Endodermal cell (in vitro differentiated cells): ENCODE measurements around the gene ZNF525. TPM values are rescaled to one million over a fixed set of nuclear protein-coding genes. Genes with fewer than 3 reads are reported as not detected.
A peak's percentile ranks its signal among the peaks of the same experiment; 100 is the strongest.
"Not testable (repeated sequence)": the region's sequence is repeated elsewhere in the genome, so short reads cannot be mapped to it uniquely, and the experiment has no call there.

ENCODE experiments used
- DNase-seq: peaks from one replicate; pipeline ENCODE4 v3.0.0-alpha.2; 2017
- H3K27ac ChIP-seq: 2 replicates; pipeline ENCODE4 v1.5.1; 2013; ENCODE audit warnings: mild to moderate bottlenecking, low read depth, low read length, moderate library complexity
- H3K27me3 ChIP-seq: 2 replicates; pipeline ENCODE4 v1.6.1; 2013; ENCODE audit warnings: mild to moderate bottlenecking, low read length, moderate library complexity; ENCODE audit not compliant: insufficient read depth, control insufficient read depth, poor library complexity, severe bottlenecking
- H3K36me3 ChIP-seq: 2 replicates; pipeline ENCODE4 v1.7.0; 2013; ENCODE audit warnings: mild to moderate bottlenecking, low read length, moderate library complexity; ENCODE audit not compliant: control insufficient read depth, insufficient read depth
- H3K4me1 ChIP-seq: one replicate; pipeline ENCODE4 v1.7.0; 2013; ENCODE audit warnings: low read length; ENCODE audit not compliant: control insufficient read depth, insufficient read depth
- H3K4me3 ChIP-seq: 2 replicates; pipeline ENCODE4 v1.5.1; 2013; ENCODE audit warnings: mild to moderate bottlenecking, low read length, moderate library complexity
- H3K9ac ChIP-seq: 2 replicates; pipeline ENCODE4 v1.6.1; 2013; ENCODE audit warnings: mild to moderate bottlenecking, low read length, moderate library complexity; ENCODE audit not compliant: poor library complexity, severe bottlenecking; ENCODE audit errors: extremely low read depth
- H3K9me3 ChIP-seq: 2 replicates; pipeline ENCODE4 v1.6.1; 2013; ENCODE audit warnings: mild to moderate bottlenecking, low read length, moderate library complexity; ENCODE audit not compliant: control insufficient read depth
- H3K27ac Mint-ChIP-seq: 2 replicates; pipeline ENCODE4 v1.8.0; 2020; ENCODE audit warnings: mixed read lengths
- H3K27me3 Mint-ChIP-seq: 2 replicates; pipeline ENCODE4 v1.8.0; 2021; ENCODE audit warnings: mild to moderate bottlenecking, mixed read lengths; ENCODE audit not compliant: insufficient read depth
- H3K36me3 Mint-ChIP-seq: 2 replicates; pipeline ENCODE4 v1.8.0; 2020; ENCODE audit warnings: low read depth, mixed read lengths
- H3K4me1 Mint-ChIP-seq: 2 replicates; pipeline ENCODE4 v1.8.0; 2020; ENCODE audit warnings: mixed read lengths
- H3K4me3 Mint-ChIP-seq: 2 replicates; pipeline ENCODE4 v1.8.0; 2020; ENCODE audit warnings: mild to moderate bottlenecking, moderate library complexity, mixed read lengths
- H3K9me3 Mint-ChIP-seq: 2 replicates; pipeline ENCODE4 v1.8.0; 2020; ENCODE audit warnings: mild to moderate bottlenecking, mixed read lengths
- WGBS, 2 experiments: methylation state at CpG; one replicate each; pipeline versions ENCODE4 v1.1.5 to v1.1.7; 2013; ENCODE audit warnings: missing lambda C conversion rate in 2 of 2, mixed read lengths in 1 of 2; ENCODE audit not compliant: insufficient coverage in 1 of 2, insufficient read length in 1 of 2; 5-methylcytosine and 5-hydroxymethylcytosine counted together
- total RNA-seq, 2 donors: library from RNA; stranded (reverse); fragmentation: NEBNext Ultra II Directional in 1 of 2; extraction: Animal tissue kit (Norgen Biotek cat#: 25700) in 1 of 2; gene quantifications; 2 replicates in 1 of 2; 3 replicates in 1 of 2; pipeline ENCODE4 v1.2.1, GENCODE V29; 2021
- TF ChIP-seq, protein P1 (sequence below): fragments of 200-600 bp; sonication (generic); conservative IDR thresholded peaks from 2 replicates; pipeline ENCODE4 v1.5.0; 2021; ENCODE audit warnings: antibody characterized with exemption, mild to moderate bottlenecking

ZNF525 gene
- total RNA-seq, 2 donors from 2014 or later, result 42.2 to 48.8 TPM

DNA sequence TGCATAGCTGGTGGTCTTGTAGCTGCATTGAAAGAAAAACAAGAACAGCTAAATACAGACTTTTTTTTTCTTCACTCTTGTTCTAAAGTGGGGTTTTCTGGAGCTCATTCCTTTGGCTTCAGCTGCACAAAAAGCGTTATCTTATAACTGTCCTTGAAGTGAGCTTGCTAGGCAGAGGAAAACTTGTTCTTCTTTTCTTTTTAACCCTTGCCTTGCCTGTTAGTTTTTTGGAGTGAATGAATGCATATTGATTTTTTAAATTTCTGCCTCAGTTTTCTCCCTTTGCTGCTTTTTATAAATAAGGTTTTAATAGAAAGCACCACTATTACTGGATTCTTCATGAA, 31.0 kb downstream of the ZNF525 start:
- no peaks in the 10 kb centered on the region for H3K9me3 Mint-ChIP-seq
- H3K4me3 Mint-ChIP-seq, result peak overlapping the region; percentile 98
- Histone ChIP-seq H3K4me1 (no peaks in the 10 kb centered on the region), H3K4me3 (peak overlapping the region; percentile 96), H3K9ac (no peak overlapping the region), H3K27me3 (no peaks in the 10 kb centered on the region), H3K9me3 (peaks cover 10% of the 10 kb centered on the region), H3K36me3 (peaks cover 32% of the 10 kb centered on the region), H3K27ac (no peak overlapping the region)
- TF ChIP-seq, protein P1, sequence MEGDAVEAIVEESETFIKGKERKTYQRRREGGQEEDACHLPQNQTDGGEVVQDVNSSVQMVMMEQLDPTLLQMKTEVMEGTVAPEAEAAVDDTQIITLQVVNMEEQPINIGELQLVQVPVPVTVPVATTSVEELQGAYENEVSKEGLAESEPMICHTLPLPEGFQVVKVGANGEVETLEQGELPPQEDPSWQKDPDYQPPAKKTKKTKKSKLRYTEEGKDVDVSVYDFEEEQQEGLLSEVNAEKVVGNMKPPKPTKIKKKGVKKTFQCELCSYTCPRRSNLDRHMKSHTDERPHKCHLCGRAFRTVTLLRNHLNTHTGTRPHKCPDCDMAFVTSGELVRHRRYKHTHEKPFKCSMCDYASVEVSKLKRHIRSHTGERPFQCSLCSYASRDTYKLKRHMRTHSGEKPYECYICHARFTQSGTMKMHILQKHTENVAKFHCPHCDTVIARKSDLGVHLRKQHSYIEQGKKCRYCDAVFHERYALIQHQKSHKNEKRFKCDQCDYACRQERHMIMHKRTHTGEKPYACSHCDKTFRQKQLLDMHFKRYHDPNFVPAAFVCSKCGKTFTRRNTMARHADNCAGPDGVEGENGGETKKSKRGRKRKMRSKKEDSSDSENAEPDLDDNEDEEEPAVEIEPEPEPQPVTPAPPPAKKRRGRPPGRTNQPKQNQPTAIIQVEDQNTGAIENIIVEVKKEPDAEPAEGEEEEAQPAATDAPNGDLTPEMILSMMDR, result no peak
- WGBS, 2 experiments, result 21% methylated on average over 1 of the region's 1 CpG; no CpG with 5 or more reads in 1 of the 2 experiments
- H3K4me1 Mint-ChIP-seq, result peaks cover 22% of the 10 kb centered on the region
- no peak for DNase-seq
- peaks cover 29% of the 10 kb centered on the region for H3K36me3 Mint-ChIP-seq
- no peak overlapping the region for H3K27ac Mint-ChIP-seq
- no peaks in the 10 kb centered on the region for H3K27me3 Mint-ChIP-seq

DNA sequence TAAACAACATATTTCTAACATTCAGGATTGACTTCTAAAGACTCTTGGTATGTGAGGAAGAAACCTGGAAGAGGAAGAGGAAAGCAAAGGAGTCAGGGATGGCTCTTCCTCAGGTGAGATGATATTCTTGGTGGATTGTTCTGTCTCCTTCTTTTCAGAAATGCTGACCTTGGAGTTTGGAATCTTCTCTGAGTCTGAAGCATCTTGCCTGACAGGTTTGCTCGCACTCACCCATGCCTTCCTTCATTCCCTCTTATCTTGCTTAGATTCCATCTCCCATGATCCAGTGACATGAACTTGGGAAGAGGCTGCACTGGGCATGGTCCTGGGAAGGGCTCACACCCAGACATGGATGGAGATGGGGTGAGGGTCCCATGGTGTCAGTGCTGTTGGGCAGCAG, 32.4 kb downstream of the ZNF525 start:
- 89% methylated on average over 1 of the region's 1 CpG; no CpG with 5 or more reads in 1 of the 2 experiments for WGBS, 2 experiments
- not testable (repeated sequence) for DNase-seq, H3K27ac Mint-ChIP-seq

DNA sequence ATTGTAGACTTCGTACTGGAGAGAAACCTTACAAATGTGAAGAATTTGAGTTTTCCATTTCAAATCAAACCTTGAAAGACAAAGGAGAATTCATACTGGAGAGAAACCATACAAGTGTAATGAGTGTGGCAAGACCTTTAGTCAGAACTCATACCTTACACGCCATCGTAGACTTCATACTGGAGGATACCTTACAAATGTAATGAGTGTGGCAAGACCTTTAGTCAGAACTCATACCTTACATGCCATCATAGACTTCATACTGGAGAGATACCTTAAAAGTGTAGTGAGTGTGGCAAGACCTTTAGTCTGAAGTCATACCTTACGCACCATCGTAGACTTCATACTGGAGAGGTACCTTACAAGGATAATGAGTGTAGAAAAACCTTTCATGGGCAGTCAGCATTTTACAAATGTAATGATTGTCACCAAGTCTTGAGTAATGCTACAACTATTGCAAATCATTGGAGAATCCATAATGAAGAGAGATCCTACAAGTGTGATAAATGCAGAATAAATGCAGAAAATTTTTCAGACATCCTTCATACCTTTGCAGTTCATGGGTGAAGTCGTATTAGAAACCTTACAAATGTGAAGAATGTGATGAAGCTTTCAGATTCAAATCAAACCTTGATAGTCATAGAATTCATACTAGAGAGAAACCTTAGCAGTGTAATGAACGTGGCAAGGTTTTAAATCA, 44.1 kb downstream of the ZNF525 start:
- TF ChIP-seq, protein P1, result no peak
- Mint-ChIP-seq H3K4me1 (no peaks in the 10 kb centered on the region), H3K27me3 (no peaks in the 10 kb centered on the region), H3K4me3 (no peak overlapping the region), H3K36me3 (peaks cover 82% of the 10 kb centered on the region), H3K9me3 (peaks cover 72% of the 10 kb centered on the region), H3K27ac (no peak overlapping the region)
- Histone ChIP-seq H3K27me3 (no peaks in the 10 kb centered on the region), H3K27ac (no peak overlapping the region), H3K9me3 (peaks cover 86% of the 10 kb centered on the region), H3K4me1 (no peaks in the 10 kb centered on the region), H3K9ac (no peak overlapping the region), H3K36me3 (peaks cover 72% of the 10 kb centered on the region), H3K4me3 (peak overlapping the region; percentile 64)
- DNase-seq, result no peak
- 71 to 87% methylated on average over 2 to 7 of the region's 7 CpGs for WGBS, 2 experiments

More for the DNA sequence above, 32.4 kb downstream of the ZNF525 start:
- H3K9ac ChIP-seq, H3K27me3 Mint-ChIP-seq, H3K9me3 Mint-ChIP-seq, H3K27me3 ChIP-seq, H3K4me3 Mint-ChIP-seq, H3K4me3 ChIP-seq, H3K27ac ChIP-seq, H3K4me1 ChIP-seq: not testable (repeated sequence)
- Histone ChIP-seq H3K36me3 (peaks cover 45% of the 10 kb centered on the region), H3K9me3 (peaks cover 16% of the 10 kb centered on the region)
- Mint-ChIP-seq H3K4me1 (peaks cover 22% of the 10 kb centered on the region), H3K36me3 (peaks cover 43% of the 10 kb centered on the region)

DNA sequence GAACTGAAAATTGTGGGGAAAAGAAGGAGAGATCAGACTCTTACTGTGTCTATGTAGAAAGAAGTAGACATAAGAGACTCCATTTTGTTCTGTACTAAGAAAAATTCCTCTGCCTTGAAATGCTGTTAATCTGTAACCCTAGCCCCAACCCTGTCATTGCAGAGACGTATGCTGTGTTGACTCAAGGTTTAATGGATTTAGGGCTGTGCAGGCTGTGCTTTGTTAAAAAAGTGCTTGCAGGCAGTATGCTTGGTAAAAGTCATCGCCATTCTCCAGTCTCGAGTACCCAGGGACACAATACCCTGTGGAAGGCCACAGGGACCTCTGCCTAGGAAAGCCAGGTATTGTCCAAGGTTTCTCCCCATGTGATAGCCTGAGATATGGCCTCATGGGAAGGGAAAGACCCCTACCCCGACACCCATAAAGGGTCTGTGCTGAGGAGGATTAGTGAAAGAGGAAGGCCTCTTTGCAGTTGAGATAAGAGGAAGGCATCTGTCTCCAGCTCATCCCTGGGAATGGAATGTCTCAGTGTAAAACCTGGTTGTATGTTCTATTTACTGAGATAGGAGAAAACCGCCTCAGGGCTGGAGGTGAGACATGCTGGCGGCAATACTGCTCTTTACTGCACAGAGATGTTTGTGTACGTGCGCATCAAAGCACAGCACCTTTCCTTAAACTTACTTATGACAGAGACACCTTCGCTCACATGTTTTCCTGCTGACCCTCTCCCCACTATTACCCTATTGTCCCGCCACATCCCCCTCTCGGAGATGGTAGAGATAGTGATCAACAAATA, 55.2 kb downstream of the ZNF525 start:
- Histone ChIP-seq H3K27ac (peak overlapping the region; percentile 34), H3K9ac (peak overlapping the region; percentile 62)
- H3K9me3 Mint-ChIP-seq, H3K27me3 ChIP-seq, H3K9me3 ChIP-seq, H3K4me3 ChIP-seq, H3K36me3 ChIP-seq, H3K4me1 ChIP-seq, H3K27me3 Mint-ChIP-seq: not testable (repeated sequence)
- H3K4me3 Mint-ChIP-seq, result peak overlapping the region; percentile 36
- H3K36me3 Mint-ChIP-seq, result peaks cover 13% of the 10 kb centered on the region
- WGBS, 2 experiments, result 64 to 97% methylated on average over 3 to 11 of the region's 11 CpGs
- peak; percentile 46 for DNase-seq
- peak overlapping the region; percentile 99 for H3K27ac Mint-ChIP-seq
- peaks cover 40% of the 10 kb centered on the region for H3K4me1 Mint-ChIP-seq
